ENCODE results near the gene UBALD1.

UBALD1 gene

GRCh38 chr16:4616047-4616811 is 1.5 kb upstream of the UBALD1 start:
- peak; percentile 97 to 99 for DNase-seq (ENCODE audit: low read depth in 2 of 2, low spot score in 1 of 2)

GRCh38 chr16:4615384-4616046 is 827 bp upstream of the UBALD1 start:
- DNase-seq (ENCODE audit: low read depth in 2 of 2, low spot score in 1 of 2): no peak

- no peak for DNase-seq (ENCODE audit: low read depth in 2 of 2, low spot score in 1 of 2)
These were observed 785 bp downstream of the UBALD1 start for GRCh38 chr16:4613636-4614570.

GRCh38 chr16:4612977-4613635 is 1.6 kb downstream of the UBALD1 start:
- no peak for DNase-seq (ENCODE audit: low read depth in 2 of 2, low spot score in 1 of 2)

GRCh38 chr16:4612474-4612931 is 2.2 kb downstream of the UBALD1 start:
- no peak for DNase-seq (ENCODE audit: low read depth in 2 of 2, low spot score in 1 of 2)

- no peak for DNase-seq (ENCODE audit: low read depth in 2 of 2, low spot score in 1 of 2)
These were observed 3.2 kb downstream of the UBALD1 start for GRCh38 chr16:4611337-4612021.

GRCh38 chr16:4610011-4611005 is 4.4 kb downstream of the UBALD1 start:
- no peak for DNase-seq (ENCODE audit: low read depth in 2 of 2, low spot score in 1 of 2)

GRCh38 chr16:4609200-4610010 is 5.3 kb downstream of the UBALD1 start:
- no peak for DNase-seq (ENCODE audit: low read depth in 2 of 2, low spot score in 1 of 2)

- no peak for DNase-seq (ENCODE audit: low read depth in 2 of 2, low spot score in 1 of 2)
These were observed 6.0 kb downstream of the UBALD1 start for GRCh38 chr16:4608704-4608980.

GRCh38 chr16:4607841-4608703 is 6.6 kb downstream of the UBALD1 start:
- DNase-seq (ENCODE audit: low read depth in 2 of 2, low spot score in 1 of 2): no peak

GRCh38 chr16:4606354-4606753 is 8.3 kb downstream of the UBALD1 start:
- no peak for DNase-seq (ENCODE audit: low read depth in 2 of 2, low spot score in 1 of 2)

GRCh38 chr16:4604401-4604800 is 10.3 kb downstream of the UBALD1 start:
- DNase-seq (ENCODE audit: low read depth in 2 of 2, low spot score in 1 of 2): no peak

GRCh38 chr16:4603624-4604170 is 11.0 kb downstream of the UBALD1 start:
- DNase-seq (ENCODE audit: low read depth in 2 of 2, low spot score in 1 of 2): no peak

- no peak for DNase-seq (ENCODE audit: low read depth in 2 of 2, low spot score in 1 of 2)
These were observed 12.4 kb downstream of the UBALD1 start for GRCh38 chr16:4602331-4602730.

GRCh38 chr16:4601864-4602186 is 12.9 kb downstream of the UBALD1 start:
- no peak for DNase-seq (ENCODE audit: low read depth in 2 of 2, low spot score in 1 of 2)

- no peak for DNase-seq (ENCODE audit: low read depth in 2 of 2, low spot score in 1 of 2)
These were observed 13.4 kb downstream of the UBALD1 start for GRCh38 chr16:4601036-4601863.

GRCh38 chr16:4599545-4599944 is 15.1 kb downstream of the UBALD1 start:
- DNase-seq (ENCODE audit: low read depth in 2 of 2, low spot score in 1 of 2): no peak
